Measurements from ENCODE around the gene GTF3C5.

GTF3C5 gene

GRCh38 chr9:133056533-133056932 lies 25.7 kb downstream of the GTF3C5 start:
- no peak for ATAC-seq
- TF ChIP-seq SNAI2 (CRISPR knock-in tag; IDR thresholded peaks at IDR 0.05), result no peak
- TF ChIP-seq TSHZ2 (CRISPR knock-in tag; IDR thresholded peaks at IDR 0.05), result no peak
- TF ChIP-seq CSRNP3 (CRISPR knock-in tag; IDR thresholded peaks at IDR 0.05), result no peak
- TF ChIP-seq ZFP3 (CRISPR knock-in tag; IDR thresholded peaks at IDR 0.05), result no peak
- TF ChIP-seq CSDC2 (CRISPR knock-in tag; IDR thresholded peaks at IDR 0.05), result no peak
- TF ChIP-seq TOX (CRISPR knock-in tag; IDR thresholded peaks at IDR 0.05; ENCODE audit: borderline replicate concordance), result no peak
- TF ChIP-seq POU6F1 (CRISPR knock-in tag; IDR thresholded peaks at IDR 0.05; ENCODE audit: borderline replicate concordance, low read depth), result no peak
- TF ChIP-seq OSR1 (CRISPR knock-in tag; IDR thresholded peaks at IDR 0.05), result no peak
- TF ChIP-seq ZC3H10 (CRISPR knock-in tag; IDR thresholded peaks at IDR 0.05), result no peak
- TF ChIP-seq PPARA (CRISPR knock-in tag; IDR thresholded peaks at IDR 0.05; ENCODE audit: borderline replicate concordance), result no peak
- TF ChIP-seq CREB5 (CRISPR knock-in tag; IDR thresholded peaks at IDR 0.05; ENCODE audit: low read depth), result no peak
- TF ChIP-seq ZNF565 (CRISPR knock-in tag; conservative IDR thresholded peaks at IDR 0.05; ENCODE audit: low read depth), result no peak
- TF ChIP-seq GLIS3 (CRISPR knock-in tag; IDR thresholded peaks at IDR 0.05), result no peak
- TF ChIP-seq RARB (CRISPR knock-in tag; IDR thresholded peaks at IDR 0.05), result no peak
- no peak for TF ChIP-seq ESRRG (CRISPR knock-in tag; IDR thresholded peaks at IDR 0.05)

- no peak for ATAC-seq
- TF ChIP-seq OSR1 (CRISPR knock-in tag; IDR thresholded peaks at IDR 0.05) (no peak), ZNF70 (CRISPR knock-in tag; IDR thresholded peaks at IDR 0.05) (no peak), PATZ1 (CRISPR knock-in tag; IDR thresholded peaks at IDR 0.05; ENCODE audit: borderline replicate concordance) (no peak)
These were observed 26.2 kb downstream of the GTF3C5 start for GRCh38 chr9:133057006-133057405.

GRCh38 chr9:133057553-133057952 lies 26.8 kb downstream of the GTF3C5 start:
- no peak for ATAC-seq

GRCh38 chr9:133058071-133058470 lies 27.3 kb downstream of the GTF3C5 start:
- ATAC-seq, result no peak
- TF ChIP-seq TSHZ2 (CRISPR knock-in tag; IDR thresholded peaks at IDR 0.05), result no peak
- no peak for TF ChIP-seq ZFP3 (CRISPR knock-in tag; IDR thresholded peaks at IDR 0.05)
- TF ChIP-seq BACH2 (CRISPR knock-in tag; IDR thresholded peaks at IDR 0.05; ENCODE audit: borderline replicate concordance), result no peak
- no peak for TF ChIP-seq ZC3H10 (CRISPR knock-in tag; IDR thresholded peaks at IDR 0.05)
- no peak for TF ChIP-seq ISL1 (CRISPR knock-in tag; IDR thresholded peaks at IDR 0.05)
- no peak for TF ChIP-seq GLIS3 (CRISPR knock-in tag; IDR thresholded peaks at IDR 0.05)
- TF ChIP-seq PPARA (CRISPR knock-in tag; IDR thresholded peaks at IDR 0.05; ENCODE audit: borderline replicate concordance), result no peak
- no peak for TF ChIP-seq CREB5 (CRISPR knock-in tag; IDR thresholded peaks at IDR 0.05; ENCODE audit: low read depth)
- no peak for TF ChIP-seq CSDC2 (CRISPR knock-in tag; IDR thresholded peaks at IDR 0.05)
- no peak for TF ChIP-seq CSRNP3 (CRISPR knock-in tag; IDR thresholded peaks at IDR 0.05)
- no peak for TF ChIP-seq ZFP30 (CRISPR knock-in tag; IDR thresholded peaks at IDR 0.05)
- TF ChIP-seq ZNF8 (CRISPR knock-in tag; IDR thresholded peaks at IDR 0.05), result no peak
- no peak for TF ChIP-seq OSR1 (CRISPR knock-in tag; IDR thresholded peaks at IDR 0.05)

More at GRCh38 chr9:133057553-133057952, 26.8 kb downstream of the GTF3C5 start:
- no peak for TF ChIP-seq SNAI2 (CRISPR knock-in tag; IDR thresholded peaks at IDR 0.05)

Data from SK-N-SH treated with all-trans-retinoic acid at 6 μM for 48 hours (cell line).